PC-9 (cell line): ENCODE results near the gene RAB19.

Experiments
- EZH2 ChIP-seq: fragments of 200-600 bp; sonication (generic); IDR thresholded peaks from 2 replicates; pipeline ENCODE4 v1.8.0; 2017; ENCODE audit warnings: antibody characterized with exemption, low read depth
- TF ChIP-seq, protein P1 (sequence below): fragments of 200-600 bp; sonication (generic); conservative IDR thresholded peaks from 2 replicates; pipeline ENCODE4 v1.6.1; 2017; ENCODE audit warnings: mixed run types, antibody characterized with exemption, mild to moderate bottlenecking, moderate library complexity

DNA sequence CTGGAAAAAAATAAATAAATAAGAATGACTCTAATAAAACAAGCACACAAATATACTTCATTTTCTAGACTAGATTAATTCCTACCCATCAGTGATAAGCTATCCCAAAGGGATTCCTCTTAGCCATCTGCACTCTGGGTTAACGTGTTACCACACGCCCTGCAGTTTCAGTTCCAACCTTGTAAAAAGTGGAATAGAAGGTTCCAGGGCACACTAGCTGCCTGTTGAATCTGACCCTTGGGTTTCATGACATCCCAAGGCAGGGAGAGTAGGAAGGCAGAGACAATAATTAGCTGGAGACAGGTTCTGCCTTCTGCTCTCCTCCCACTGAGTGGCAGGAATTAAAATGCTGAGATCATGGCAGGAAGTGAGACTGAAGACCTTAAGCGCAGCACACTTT lies 39.0 kb upstream of the RAB19 start:
- TF ChIP-seq, protein P1, sequence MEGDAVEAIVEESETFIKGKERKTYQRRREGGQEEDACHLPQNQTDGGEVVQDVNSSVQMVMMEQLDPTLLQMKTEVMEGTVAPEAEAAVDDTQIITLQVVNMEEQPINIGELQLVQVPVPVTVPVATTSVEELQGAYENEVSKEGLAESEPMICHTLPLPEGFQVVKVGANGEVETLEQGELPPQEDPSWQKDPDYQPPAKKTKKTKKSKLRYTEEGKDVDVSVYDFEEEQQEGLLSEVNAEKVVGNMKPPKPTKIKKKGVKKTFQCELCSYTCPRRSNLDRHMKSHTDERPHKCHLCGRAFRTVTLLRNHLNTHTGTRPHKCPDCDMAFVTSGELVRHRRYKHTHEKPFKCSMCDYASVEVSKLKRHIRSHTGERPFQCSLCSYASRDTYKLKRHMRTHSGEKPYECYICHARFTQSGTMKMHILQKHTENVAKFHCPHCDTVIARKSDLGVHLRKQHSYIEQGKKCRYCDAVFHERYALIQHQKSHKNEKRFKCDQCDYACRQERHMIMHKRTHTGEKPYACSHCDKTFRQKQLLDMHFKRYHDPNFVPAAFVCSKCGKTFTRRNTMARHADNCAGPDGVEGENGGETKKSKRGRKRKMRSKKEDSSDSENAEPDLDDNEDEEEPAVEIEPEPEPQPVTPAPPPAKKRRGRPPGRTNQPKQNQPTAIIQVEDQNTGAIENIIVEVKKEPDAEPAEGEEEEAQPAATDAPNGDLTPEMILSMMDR = no peak
- TF ChIP-seq EZH2 = no peak
